ENCODE measurements around the gene C5orf22.
A peak's percentile ranks its signal among the peaks of the same experiment; 100 is the strongest.
"Not testable (repeated sequence)": the region's sequence is repeated elsewhere in the genome, so short reads cannot be mapped to it uniquely, and the experiment has no call there.

C5orf22 gene

DNA sequence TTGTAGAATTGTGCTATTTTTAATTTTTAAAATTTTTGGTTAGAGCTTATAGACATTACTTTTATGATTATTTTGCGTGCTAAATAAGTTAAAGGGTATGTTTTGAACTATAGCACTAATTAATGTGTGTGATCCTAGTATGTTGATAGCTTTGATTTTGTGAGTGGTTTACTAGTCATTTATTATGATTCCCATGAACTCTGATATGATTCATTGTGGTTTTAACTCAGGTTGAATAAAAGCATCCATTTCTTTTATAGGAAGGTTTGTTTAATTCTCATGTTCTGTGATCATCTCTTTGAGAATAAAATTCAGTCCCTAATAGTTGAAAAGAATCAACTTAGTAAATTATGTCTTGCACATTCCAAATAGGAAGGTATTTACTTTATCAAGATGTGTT, 22.5 kb downstream of the C5orf22 start:
- no peak for DNase-seq

DNA sequence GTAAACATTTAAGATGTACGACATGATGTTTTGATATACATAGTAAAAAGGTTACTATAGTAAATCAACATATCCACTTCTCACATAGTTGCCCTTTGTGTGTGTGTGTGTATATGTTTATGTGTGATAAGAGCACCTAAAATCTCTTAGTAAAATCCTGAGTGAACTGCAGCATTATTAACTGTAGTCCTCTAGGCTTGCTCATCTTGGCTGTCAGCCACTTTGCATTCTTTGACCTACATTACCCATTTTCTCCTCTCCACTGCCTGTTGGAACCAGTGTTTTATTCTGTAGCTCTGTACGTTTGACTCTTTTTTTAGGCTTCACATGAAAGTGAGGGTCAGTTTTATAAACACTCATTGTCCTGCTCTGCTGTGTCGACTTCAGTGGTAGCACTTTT, 24.4 kb downstream of the C5orf22 start:
- DNase-seq = no peak

DNA sequence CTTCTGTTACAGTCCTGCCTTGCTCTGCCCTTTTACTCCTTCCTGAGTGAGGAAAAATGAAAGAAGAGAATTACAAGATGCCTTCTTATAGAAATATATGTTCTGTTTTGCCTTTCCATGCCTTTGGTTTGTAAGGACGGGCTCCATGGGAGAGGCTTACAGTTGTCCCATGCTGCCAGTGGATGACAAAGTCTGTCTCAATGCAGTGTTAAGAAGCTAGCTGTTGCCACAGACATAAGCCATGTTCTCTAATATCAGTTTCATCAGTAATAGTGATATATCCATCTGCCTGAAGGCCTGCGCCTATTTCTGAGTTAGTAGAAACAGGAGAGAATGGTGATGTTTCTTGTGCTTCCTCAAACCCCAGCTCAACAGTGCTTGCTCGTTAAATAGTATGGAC, 27.8 kb downstream of the C5orf22 start:
- no peak for DNase-seq

DNA sequence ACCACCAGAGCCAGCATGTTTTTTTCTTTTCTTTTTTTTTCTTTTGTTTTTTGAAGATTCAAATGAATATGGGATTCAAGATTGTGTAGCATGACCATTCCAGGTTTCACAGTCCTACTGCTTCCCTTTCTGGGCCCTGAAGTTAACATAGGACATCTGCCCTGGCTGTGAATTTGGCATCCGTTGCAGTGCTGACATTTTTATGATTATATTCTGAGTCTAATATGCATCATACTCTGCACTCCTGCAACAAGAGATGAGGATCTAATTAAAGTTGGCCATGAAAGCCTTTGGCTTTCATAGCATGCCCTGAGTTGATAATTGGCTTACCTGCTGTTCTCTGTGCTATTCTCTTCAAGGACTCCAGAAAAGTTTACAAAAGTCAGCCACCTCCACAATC, 29.8 kb downstream of the C5orf22 start:
- DNase-seq = no peak

DNA sequence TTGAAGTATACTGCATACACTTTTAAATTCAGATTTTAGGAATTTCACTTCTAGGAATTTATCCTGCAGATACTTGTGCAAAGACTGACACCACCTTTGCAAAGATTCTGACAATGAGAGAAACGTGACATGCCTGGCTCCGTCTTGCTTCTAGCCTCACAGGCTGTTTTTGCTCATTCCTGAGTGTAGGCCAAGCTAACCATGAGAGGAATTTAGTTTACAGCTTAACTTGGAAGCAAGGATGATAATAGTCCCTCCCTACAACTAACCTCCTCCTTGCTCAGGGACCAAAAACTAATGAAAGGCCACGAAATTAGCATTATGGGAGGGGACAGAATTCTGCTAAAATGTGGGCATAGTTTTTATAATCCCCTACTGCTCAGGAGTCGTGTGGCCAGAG, 31.1 kb downstream of the C5orf22 start:
- no peak for DNase-seq

DNA sequence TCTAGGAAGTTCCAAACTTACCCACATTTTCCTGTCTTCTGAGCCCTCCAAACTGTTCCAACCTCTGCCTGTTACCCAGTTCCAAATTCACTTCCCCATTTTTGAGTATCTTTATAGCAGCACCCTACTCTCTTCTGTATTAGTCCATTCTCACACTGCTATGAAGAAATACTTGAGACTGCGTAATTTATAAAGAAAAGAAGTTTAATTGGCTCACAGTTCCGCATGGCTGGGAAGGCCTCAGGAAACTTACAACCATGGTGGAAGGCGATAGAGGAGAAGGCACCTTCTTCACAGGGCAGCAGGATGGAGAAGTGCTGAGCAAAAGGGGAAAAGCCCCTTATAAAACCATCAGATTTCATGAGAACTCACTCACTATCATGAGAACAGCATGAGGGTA, 34.3 kb downstream of the C5orf22 start:
- DNase-seq = not testable (repeated sequence)

DNA sequence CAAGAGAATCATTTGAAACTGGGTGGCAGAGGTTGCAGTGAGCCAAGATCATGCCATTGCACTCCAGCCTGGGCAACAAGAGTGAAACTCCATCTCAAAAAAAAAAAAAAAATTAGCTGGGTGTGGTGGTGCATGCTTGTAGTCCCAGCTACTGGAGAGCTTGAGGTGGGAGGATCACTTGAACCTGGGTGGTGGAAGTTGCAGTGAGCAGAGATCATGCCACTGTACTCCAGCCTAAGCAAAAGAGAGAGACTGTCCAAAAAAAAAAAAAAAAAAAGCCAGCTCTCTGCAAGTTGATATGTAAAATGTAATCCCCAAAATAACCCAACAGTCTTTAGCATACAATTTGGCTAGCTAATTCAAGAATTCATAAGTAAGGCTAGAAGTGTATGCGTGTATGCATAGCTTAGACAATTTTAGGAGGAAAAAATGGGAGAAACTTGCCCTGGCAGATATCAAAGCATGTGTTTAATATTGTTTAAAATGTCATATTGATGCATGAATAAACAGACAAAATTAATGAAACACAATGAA, 36.3 kb downstream of the C5orf22 start:
- no peak for DNase-seq

DNA sequence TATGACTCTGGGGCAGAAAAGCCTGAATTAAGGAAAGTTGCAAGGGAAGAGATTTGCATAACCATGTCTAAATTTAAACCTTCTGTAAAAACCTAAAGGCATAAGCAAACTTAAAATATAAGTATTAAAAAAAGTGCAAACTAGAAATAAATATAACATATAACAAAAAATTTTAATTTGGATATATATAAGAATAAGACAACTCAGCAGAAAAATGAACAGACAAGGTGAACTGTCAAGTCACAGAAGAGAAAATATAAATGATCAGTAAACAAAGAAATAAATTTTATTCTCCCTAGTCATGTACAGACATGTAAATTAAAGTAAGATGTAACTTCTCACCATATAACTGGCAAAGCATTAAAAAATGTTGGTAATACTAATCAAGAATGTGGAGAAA, 37.0 kb downstream of the C5orf22 start:
- no peak for DNase-seq

DNA sequence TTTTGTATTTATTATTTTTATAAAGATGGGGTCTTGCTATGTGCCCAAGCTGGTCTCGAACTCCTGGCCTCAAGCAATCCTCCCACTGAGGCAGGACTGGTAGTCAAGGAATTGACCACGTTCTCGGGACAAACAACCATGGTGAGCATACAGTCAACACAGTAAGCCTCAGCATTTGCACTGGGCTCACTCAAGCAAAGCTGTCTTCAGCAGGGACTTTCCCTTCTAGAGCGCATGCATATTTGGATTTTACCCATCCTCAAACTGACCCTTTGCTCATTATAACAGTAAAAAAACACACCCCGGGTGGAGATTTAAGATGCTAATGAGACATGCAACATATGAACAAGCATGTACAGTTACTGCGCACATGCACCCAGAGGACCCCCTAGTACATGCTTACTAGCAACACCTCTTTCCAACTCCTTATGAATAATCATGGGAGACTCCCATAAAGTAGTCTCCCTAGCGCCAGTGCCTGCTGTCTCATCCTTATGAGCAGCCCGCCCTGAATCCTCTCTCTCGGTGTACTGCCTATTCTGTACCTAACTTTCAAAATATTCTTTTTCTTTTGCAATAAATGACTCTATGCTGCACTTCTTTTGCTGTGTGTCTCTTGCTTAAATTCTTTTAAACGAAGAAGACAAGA, 41.5 kb downstream of the C5orf22 start:
- no peak for DNase-seq

DNA sequence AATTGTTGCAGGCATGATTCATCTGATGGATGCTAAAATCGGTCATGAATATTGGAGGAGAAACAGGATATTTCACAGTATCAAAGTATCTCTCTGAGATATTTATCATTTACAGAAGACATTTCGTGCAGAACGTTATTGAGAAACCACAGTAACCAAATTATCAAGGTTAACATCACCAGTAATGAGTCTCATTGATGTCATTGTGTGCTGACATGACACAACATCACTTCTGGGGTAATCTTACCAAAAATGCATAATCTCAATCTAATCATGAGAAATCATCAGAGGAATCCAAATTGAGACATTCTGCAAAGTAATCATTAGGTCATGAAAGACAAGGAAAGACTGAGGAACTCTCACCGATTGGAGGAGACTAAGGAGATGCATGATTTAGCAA, 42.7 kb downstream of the C5orf22 start:
- no peak for DNase-seq

DNA sequence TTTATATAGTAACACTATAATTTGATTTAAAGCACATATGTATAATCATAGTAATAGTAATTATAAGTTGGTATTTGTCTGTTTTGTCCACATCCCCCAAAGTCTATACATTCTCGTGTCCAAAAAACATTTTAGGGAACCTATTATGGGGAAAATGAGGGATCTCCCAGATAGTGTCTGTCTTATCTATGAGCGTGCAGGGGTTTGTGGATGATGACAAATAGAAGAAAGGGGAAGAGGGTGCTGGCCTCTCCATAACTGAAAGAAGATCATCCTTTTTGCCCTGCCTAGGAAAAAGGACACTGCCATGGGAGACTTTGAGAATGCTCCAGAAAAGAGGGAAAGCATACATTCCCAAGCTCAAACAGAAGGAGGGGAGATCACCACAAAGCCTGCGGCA, 45.3 kb downstream of the C5orf22 start:
- no peak for DNase-seq

DNA sequence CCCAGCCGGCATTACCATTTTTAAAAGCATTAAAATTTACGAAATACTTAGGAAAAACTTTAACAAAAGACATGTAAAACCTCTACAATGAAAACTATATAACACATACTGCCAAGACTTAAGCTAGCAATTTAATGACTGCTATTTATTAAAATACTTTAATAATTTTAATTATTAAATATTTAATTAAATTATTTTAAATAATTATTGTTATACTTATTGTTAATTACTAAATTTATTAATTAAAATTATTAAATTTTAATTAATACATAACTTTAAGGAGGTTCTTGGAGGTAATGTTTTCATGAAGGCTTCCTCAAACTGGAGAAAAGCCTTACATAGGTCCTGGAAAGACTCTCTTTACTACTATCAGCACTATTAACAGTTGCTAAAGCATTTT, 47.5 kb downstream of the C5orf22 start:
- DNase-seq = no peak

DNA sequence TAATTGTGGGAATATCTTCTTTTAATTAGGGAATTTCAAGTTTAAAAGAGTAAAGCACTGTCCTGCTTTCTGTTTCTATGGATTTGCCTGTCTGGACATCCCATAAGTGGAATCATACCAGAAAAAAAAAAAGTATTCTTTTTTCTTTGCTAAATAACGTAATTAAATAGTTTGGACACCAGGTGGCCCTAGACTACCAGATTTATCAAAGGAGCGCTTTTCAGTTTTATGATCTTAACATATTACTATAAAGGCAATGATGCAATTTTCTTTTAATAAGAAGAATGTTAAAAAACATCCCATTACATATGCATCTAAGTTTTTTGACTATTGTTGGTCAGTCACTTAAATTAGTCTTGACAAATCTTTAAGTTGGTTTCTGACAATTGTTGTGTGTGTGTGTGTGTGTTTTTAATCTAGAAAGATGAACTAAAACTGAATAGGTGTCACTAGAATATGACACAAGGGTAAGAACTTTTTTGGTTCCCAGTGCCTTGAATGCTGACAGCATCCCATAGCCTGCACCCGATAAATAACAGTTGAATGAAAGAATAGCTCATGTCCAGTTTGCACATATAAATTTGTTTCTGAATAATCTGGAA, 49.5 kb downstream of the C5orf22 start:
- DNase-seq = peak; percentile 43

DNA sequence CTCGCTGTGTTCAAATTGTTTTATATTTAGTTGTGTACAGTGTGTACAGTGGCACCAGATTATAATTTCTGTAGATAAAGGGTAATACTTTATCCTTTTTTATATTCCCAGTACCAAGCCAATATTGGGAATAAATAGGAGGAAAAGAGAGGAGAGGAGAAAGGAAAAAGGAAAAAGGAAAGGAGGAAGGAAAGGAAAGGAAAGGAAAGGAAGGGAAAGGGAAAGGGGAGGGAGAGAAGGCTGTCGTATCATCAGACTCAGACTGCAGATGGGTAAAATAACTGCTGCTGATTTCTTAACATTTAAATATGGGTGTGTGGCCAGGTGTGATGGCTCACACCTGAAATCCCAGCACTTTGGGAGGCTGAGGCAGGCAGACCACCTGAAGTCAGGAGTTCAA, 51.0 kb downstream of the C5orf22 start:
- no peak for DNase-seq

DNA sequence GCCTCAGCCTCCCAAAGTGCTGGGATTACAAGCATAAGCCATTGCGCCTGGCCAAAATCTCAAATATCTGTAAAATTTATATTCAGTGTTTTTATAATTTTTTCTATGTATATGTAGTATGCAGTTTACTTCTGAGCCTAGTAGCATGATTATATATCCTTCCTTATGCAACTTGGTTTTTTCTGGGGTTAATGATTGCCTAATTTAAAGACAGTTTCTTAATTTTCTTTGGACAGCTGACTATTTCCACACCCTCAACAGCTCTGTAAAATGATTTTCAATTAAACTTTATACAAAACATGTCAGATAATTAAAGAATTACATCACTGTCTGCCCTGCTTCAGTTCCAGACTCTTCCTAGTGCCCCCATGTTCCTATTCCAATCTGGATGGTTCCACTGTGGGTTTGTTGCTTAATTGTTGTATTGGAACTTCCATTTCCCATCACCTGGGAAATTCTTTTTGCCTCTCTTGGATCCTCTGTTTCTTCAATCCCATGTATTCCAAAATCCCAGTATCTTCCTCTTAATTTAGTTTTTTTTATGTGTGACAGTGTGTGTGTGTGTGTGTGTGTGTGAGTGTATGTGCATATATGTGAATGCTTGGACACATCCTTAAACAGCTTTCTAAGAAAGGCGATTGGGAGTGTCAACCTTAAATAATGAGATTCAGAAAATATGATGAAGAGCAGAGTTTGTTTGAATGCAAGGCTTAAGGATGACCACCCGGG, 53.2 kb downstream of the C5orf22 start:
- DNase-seq = no peak

DNA sequence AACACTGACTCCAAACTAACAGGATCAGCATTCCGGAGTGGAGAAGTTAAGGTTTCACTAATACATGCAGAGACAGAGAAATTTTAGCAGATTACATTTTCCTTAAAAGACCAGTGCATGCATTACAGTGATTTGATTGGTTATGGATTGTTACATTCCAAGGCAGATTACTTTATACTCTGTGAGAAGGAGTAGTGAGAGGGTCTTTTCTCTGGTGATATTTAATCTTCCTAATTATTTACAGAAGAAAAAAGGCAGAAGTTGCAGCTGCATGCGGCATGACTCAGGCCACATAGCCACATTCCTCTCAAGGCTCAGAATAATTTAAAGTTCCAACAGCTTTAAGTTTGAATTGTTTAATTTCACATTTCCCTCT, 53.8 kb downstream of the C5orf22 start:
- DNase-seq = no peak

DNA sequence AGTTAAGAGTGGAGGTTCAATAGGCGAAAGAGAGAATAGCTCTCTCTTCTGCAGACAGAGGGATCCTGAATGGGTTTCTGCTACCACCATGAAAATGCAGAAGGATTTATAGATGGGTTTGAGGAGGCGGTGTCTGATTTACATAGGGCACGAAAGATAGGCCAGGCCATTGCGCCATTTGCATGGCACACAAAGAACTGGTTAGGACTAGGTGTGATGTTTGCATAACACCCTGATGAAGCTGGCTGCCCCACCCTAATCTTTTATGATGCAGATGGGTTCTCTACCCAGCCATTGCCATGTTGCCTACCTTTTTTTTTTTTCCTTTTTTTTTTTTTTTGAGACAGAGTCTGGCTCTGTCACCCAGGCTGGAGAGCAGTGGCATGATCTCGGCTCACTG, 55.4 kb downstream of the C5orf22 start:
- DNase-seq = no peak

DNA sequence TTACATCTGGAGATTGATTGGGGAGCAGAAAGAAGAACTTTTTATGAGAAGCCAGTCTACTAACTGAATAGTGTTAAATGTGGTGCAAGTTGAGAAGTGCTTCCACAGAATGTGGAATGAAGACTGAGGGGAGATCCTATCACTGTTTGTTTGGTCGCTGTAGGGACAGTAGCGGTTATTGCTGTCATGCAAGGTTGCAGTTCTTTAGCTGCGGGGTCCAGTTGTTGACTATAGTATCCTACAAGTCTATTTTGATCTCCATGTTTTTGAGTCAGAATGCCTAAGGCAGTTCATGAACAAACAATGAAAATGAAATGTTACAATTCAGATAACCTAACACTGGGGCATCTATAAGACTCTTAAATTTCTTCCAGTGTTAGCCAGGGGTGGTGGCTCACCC, 61.6 kb downstream of the C5orf22 start:
- no peak for DNase-seq

DNA sequence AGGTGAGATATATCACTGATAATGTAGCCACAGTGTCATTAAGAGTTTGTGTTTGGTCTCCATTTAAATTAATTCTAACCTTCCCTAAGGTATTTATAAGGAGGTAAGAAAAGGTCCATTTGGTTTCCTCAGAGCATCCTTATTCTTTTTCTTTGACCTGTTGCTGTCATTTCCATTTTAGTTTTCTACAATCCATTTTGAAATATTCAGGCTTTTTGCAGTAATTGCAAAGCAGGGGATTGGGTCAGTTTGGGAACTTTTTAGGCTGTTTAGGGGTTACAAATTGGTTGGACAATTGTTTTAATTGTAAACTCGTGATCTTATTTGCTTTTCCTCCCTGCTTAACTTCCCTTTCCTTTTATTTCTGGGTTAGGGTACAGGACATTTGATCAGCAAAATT, 64.3 kb downstream of the C5orf22 start:
- DNase-seq = no peak

DNA sequence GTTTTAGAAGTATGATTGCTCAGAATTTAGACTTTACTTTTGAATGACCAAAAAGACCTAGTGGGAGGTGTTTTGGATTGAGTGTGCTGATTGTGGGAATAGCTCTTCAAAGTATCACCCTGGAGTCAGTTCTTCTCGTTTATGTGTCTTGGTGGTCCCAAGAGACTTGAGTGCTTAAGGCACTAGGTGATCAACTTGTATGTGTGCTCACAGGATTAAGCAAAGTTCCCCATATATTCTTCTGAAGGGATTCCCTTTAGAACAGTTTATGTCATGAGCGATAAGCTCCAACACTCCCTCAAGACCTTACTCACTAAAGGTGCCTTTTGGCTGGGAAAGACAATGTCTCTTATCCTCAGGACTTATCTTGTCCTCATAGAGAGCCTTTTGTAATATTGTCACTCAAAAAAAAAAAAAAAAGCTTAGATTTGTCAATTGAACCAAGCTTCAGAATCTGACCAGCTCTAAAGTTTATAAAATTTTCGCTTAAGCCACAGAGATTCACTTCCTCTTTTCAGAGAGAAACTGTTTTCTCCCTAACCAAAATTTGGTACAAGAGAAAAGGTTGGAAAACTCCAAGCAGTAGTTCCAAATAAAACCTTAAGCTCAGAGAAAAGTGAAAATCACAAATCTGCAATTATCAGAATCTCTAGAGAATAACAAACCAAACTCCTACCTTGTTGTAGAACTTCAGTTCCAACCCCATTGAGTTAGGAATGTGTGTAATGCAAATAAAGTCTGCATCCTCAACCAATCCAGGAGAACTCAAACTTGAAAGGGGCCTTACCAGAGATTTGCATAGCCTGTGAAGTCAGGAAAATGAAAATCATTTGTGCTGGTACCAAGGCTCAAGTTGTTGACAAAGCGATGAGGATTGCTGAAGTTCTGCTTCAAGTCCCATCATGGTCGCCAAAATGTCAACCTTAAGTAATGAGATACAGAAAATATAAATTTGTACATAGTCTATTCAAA, 66.8 kb downstream of the C5orf22 start:
- no peak for DNase-seq

DNA sequence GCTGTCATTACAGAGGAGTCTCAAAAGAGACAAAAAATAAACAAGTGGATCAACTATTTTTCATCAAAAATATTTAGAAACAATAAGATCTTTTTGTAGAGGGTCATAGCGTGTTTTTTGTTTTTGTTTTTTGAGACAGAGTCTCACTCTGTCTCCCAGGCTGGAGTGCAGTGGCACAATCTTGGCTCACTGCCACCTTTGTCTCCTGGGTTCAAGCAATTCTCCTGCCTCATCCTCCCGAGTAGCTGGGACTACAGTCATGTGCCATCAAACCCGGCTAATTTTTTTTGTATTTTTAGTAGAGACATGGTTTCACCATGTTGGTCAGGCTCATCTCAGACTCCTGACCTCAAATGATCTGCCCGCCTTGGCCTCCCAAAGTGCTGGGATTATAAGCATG, 70.2 kb downstream of the C5orf22 start:
- not testable (repeated sequence) for DNase-seq

DNA sequence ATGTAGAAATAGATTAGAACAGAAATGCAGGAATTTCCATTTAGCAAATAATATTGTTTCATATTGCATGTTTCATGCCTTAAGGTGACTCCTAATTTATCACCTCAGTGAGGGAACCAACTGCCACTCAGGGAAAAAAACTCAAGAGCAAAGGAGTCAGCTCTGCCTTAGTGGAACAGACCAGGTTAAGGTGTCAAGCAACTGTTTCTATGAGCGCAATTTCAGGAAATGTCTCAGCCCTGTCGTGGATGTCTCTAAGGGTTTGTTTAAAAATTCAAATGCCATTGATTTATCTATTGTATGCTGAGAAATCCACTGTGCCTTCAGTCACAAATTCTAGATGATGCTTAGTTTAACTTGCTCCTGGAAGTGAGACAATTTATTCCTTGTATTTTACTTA, 72.1 kb downstream of the C5orf22 start:
- no peak for DNase-seq

DNA sequence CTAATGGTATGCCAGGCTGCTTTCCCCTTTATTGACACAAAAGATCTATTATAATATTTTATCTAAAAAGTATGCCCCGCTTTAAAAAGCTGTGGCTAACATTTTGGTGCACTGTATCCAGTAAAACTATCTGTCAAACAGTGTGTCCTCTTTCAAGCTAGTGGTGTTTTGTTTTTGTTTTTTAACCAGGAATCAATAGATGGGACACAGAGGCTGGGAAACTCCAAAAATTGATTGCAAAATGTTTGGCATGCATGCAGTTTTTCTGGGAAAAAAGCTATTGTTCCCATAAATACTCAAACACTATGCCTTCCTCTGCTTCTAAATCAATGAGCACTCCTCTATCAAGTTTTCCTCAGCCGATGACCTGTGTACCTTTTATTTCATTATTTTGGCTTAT, 72.5 kb downstream of the C5orf22 start:
- DNase-seq = no peak
